Transverse colon (tissue), 4 donors: ENCODE results near the gene DPEP2NB. TPM values are rescaled to one million over a fixed set of nuclear protein-coding genes. Genes with fewer than 3 reads are reported as not detected.
"Not testable (repeated sequence)": the region's sequence is repeated elsewhere in the genome, so short reads cannot be mapped to it uniquely, and the experiment has no call there.

Experiments
- DNase-seq: peaks from one replicate; pipeline ENCODE4 v3.0.0-alpha.2; 2019
- H3K27ac ChIP-seq, 4 donors: fragments of 200-600 bp; sonication (generic); 2 replicates each; pipeline ENCODE4 v1.5.1; 2016 to 2018; ENCODE audit warnings: inconsistent platforms in 4 of 4
- H3K27me3 ChIP-seq: fragments of 200-600 bp; sonication (generic); 2 replicates; pipeline ENCODE4 v1.5.1; 2017; ENCODE audit warnings: inconsistent platforms
- H3K36me3 ChIP-seq, 4 donors: fragments of 200-600 bp; sonication (generic); 2 replicates each; pipeline ENCODE4 v1.5.1; 2017 to 2019; ENCODE audit warnings: inconsistent platforms in 4 of 4
- H3K4me1 ChIP-seq, 4 donors: fragments of 200-600 bp; sonication (generic); 2 replicates each; pipeline ENCODE4 v1.5.1; 2017 to 2020; ENCODE audit warnings: inconsistent platforms in 4 of 4
- H3K4me3 ChIP-seq, 4 donors: fragments of 200-600 bp; sonication (generic); 1 replicate in 1 of 4; 2 replicates in 3 of 4; pipeline versions ENCODE4 v1.5.1 to v1.6.1; 2017 to 2019; ENCODE audit warnings: inconsistent platforms in 4 of 4
- H3K9me3 ChIP-seq, 2 donors: fragments of 200-600 bp; sonication (generic); 2 replicates each; pipeline ENCODE4 v1.5.1; 2017 to 2019; ENCODE audit warnings: inconsistent platforms in 2 of 2
- EP300 ChIP-seq: sonication (generic); formaldehyde crosslinking; IDR thresholded peaks from one replicate; pipeline ENCODE4 v1.6.1; 2017; ENCODE audit warnings: antibody characterized with exemption, low read depth
- POLR2A ChIP-seq: fragments of 450-650 bp; IDR thresholded peaks from one replicate; pipeline ENCODE4 v1.6.1; 2016; ENCODE audit warnings: antibody characterized with exemption, mild to moderate bottlenecking, moderate library complexity
- POLR2AphosphoS5 ChIP-seq, 3 donors: sonication (generic); formaldehyde crosslinking; IDR thresholded peaks; one replicate each; pipeline ENCODE4 v1.6.1; 2016; ENCODE audit warnings: antibody characterized with exemption in 3 of 3
- WGBS, 2 donors: methylation state at CpG; one replicate each; pipeline ENCODE4 v1.1.5; 2018; ENCODE audit warnings: low coverage in 1 of 2; 5-methylcytosine and 5-hydroxymethylcytosine counted together
- in situ Hi-C, 4 donors: fragments of 200-750 bp; cut with MboI; loops; one replicate each; pipeline versions ENCODE4 v1.15.0 to v1.15.1; 2017; ENCODE audit warnings: low sequenced_read_pairs in 3 of 4, low pct_ligation_motif_present in 1 of 4, low pct_unique_long_range_greater_than_20kb in 1 of 4
- intact Hi-C: fragments of 100-400 bp; cut with DNase I; formaldehyde crosslinking; loops from one replicate; pipeline ENCODE4 v1.15.1; 2023; ENCODE audit warnings: low total_unique reads
- total RNA-seq, 4 donors: library from RNA; depleted of rRNA; stranded (reverse); fragments of >200 nt; gene quantifications; one replicate each; pipeline ENCODE4 v1.1.0, GENCODE V29; 2016
- TF ChIP-seq, protein P1 (sequence below), 5 experiments: fragments of 200-600 bp in 3 of 5; fragments of 450-650 bp in 2 of 5; sonication (generic) in 3 of 5; IDR thresholded peaks; 1 replicate in 2 of 5; 2 replicates in 3 of 5; pipeline ENCODE4 v1.5.1; 2016 to 2017; ENCODE audit warnings: antibody characterized with exemption in 5 of 5, inconsistent platforms in 3 of 5, mild to moderate bottlenecking in 2 of 5, moderate library complexity in 1 of 5

Gene DPEP2NB
- total RNA-seq, 4 donors from 2014 or later = not detected

DNA sequence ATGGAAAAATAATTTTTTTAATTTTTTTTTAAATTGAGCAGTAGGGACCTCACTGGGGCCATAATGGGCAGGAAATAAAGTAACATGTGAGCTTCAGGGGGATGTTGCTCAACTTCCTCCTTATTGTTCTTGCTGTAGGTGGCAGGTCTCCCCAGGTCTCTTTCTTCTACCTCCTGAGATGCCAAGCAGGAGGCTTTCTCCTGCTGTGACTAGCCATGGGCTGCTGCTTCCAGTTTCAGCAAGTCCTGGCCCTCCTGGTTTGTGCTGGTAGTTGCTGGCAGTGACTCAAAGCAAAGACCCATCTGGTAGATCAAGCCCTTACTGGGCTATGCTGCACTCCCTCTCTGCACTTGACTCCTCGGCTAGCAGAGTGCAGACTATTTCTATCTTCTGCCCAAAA, 2.3 kb downstream of the DPEP2NB start:
- H3K4me1 ChIP-seq = peaks cover 0 to 3% (median 0%) of the 10 kb centered on the region in 4 donors
- H3K9me3 ChIP-seq = no peaks in the 10 kb centered on the region
- H3K27ac ChIP-seq = no peak overlapping the region
- intact Hi-C loops (no loop called here), in situ Hi-C loops (no loop called here)
- H3K36me3 ChIP-seq = no peaks in the 10 kb centered on the region
- H3K27me3 ChIP-seq = no peaks in the 10 kb centered on the region
- 50% methylated on average over 1 of the region's 1 CpG; no CpG with 5 or more reads in 1 of the 2 donors for WGBS, 2 donors
- H3K4me3 ChIP-seq = no peak overlapping the region
- TF ChIP-seq POLR2AphosphoS5 (IDR thresholded peaks at IDR 0.05) = no peak
- TF ChIP-seq, protein P1, sequence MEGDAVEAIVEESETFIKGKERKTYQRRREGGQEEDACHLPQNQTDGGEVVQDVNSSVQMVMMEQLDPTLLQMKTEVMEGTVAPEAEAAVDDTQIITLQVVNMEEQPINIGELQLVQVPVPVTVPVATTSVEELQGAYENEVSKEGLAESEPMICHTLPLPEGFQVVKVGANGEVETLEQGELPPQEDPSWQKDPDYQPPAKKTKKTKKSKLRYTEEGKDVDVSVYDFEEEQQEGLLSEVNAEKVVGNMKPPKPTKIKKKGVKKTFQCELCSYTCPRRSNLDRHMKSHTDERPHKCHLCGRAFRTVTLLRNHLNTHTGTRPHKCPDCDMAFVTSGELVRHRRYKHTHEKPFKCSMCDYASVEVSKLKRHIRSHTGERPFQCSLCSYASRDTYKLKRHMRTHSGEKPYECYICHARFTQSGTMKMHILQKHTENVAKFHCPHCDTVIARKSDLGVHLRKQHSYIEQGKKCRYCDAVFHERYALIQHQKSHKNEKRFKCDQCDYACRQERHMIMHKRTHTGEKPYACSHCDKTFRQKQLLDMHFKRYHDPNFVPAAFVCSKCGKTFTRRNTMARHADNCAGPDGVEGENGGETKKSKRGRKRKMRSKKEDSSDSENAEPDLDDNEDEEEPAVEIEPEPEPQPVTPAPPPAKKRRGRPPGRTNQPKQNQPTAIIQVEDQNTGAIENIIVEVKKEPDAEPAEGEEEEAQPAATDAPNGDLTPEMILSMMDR (IDR thresholded peaks at IDR 0.05) = no peak
- TF ChIP-seq POLR2A = no peak
- no peak for TF ChIP-seq EP300
- DNase-seq = no peak

- in situ Hi-C loops, H3K4me3 ChIP-seq, H3K4me1 ChIP-seq, H3K27ac ChIP-seq, H3K9me3 ChIP-seq, H3K27me3 ChIP-seq, intact Hi-C loops, H3K36me3 ChIP-seq, DNase-seq: not testable (repeated sequence)
- WGBS, 2 donors = 74% methylated on average over 4 of the region's 4 CpGs; no CpG with 5 or more reads in 1 of the 2 donors
Measured at GRCh38 chr16:68009872-68010271, 5.8 kb downstream of the DPEP2NB start.

- in situ Hi-C loops = no loop called here
- Histone ChIP-seq H3K4me1 (peaks cover 0 to 10% (median 0%) of the 10 kb centered on the region in 4 donors), H3K9me3 (no peaks in the 10 kb centered on the region), H3K27me3 (no peaks in the 10 kb centered on the region), H3K36me3 (no peaks in the 10 kb centered on the region), H3K27ac (no peak overlapping the region), H3K4me3 (no peak overlapping the region)
- TF ChIP-seq, protein P1 (IDR thresholded peaks at IDR 0.05) = no peak
- TF ChIP-seq POLR2AphosphoS5 (IDR thresholded peaks at IDR 0.05) (no peak), EP300 (no peak), POLR2A (no peak)
- 72 to 85% methylated on average over 4 to 6 of the region's 9 CpGs for WGBS, 2 donors
- intact Hi-C loops = no loop called here
- DNase-seq = no peak
Measured at GRCh38 chr16:68009157-68009735, 6.5 kb downstream of the DPEP2NB start.

GRCh38 chr16:68005786-68006286, 9.9 kb downstream of the DPEP2NB start:
- no peaks in the 10 kb centered on the region for H3K36me3 ChIP-seq
- peak overlapping the region; percentile 38 to 68 (median 56) for H3K27ac ChIP-seq
- peaks cover 0 to 6% (median 0%) of the 10 kb centered on the region in 4 donors for H3K4me1 ChIP-seq
- 40 to 42% methylated on average over 1 to 6 of the region's 6 CpGs for WGBS, 2 donors
- H3K27me3 ChIP-seq = no peaks in the 10 kb centered on the region
- H3K4me3 ChIP-seq = no peak overlapping the region
- H3K9me3 ChIP-seq = no peaks in the 10 kb centered on the region
- DNase-seq = peak; percentile 47
- TF ChIP-seq, protein P1 (IDR thresholded peaks at IDR 0.05) = no peak
- in situ Hi-C loops (no loop called here), intact Hi-C loops (no loop called here)

DNA sequence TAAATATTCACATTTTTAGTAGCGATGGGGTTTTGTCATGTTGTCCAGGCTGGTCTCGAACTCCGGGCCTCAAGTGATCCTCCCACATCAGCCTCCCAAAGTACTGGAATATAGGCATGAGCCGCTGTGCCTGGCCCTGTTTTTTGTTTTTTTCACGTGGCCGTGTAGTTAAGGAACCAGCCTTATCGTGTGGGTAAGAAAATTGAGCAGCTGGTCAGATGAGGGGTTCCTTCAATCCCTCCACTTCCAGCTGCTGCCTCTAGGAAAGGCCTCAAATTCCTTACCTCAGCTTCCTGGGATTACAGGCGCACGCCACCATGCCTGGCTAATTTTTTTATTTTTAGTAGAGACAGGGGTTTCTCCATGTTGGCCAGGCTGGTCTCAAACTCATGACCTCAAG, 10.5 kb downstream of the DPEP2NB start:
- H3K36me3 ChIP-seq = no peaks in the 10 kb centered on the region
- 80 to 90% methylated on average over 3 to 9 of the region's 9 CpGs for WGBS, 2 donors

More for the DNA sequence above, 10.5 kb downstream of the DPEP2NB start:
- intact Hi-C loops = no loop called here
- no peak overlapping the region for H3K4me3 ChIP-seq
- peak overlapping the region; percentile 38 to 68 (median 56) for H3K27ac ChIP-seq
- peaks cover 0 to 12% (median 0%) of the 10 kb centered on the region in 4 donors for H3K4me1 ChIP-seq
- no peaks in the 10 kb centered on the region for H3K27me3 ChIP-seq
- no peak for DNase-seq
- in situ Hi-C loops = no loop called here
- TF ChIP-seq POLR2AphosphoS5 (IDR thresholded peaks at IDR 0.05) (no peak), POLR2A (no peak), EP300 (no peak)
- TF ChIP-seq, protein P1 (IDR thresholded peaks at IDR 0.05) = no peak
- no peaks in the 10 kb centered on the region for H3K9me3 ChIP-seq
